ENCODE results near the gene SFMBT1.

The SFMBT1 gene

GRCh38 chr3:52978109-52978754, 67.6 kb downstream of the SFMBT1 start:
- no peak for TF ChIP-seq ZNF274 (IDR thresholded peaks at IDR 0.05; ENCODE audit: low read depth, low read length)
- H3K4me3 ChIP-seq (ENCODE audit: low read length), result no peak overlapping the region

- no peak for TF ChIP-seq ZNF274 (IDR thresholded peaks at IDR 0.05; ENCODE audit: low read depth, low read length)
- no peak overlapping the region for H3K4me3 ChIP-seq (ENCODE audit: low read length)
These were observed 72.1 kb downstream of the SFMBT1 start for GRCh38 chr3:52973806-52974205.

- no peak overlapping the region for H3K4me3 ChIP-seq (ENCODE audit: low read length)
- no peak for TF ChIP-seq ZNF274 (IDR thresholded peaks at IDR 0.05; ENCODE audit: low read depth, low read length)
These were observed 74.0 kb downstream of the SFMBT1 start for GRCh38 chr3:52971895-52972294.

- no peak overlapping the region for H3K4me3 ChIP-seq (ENCODE audit: low read length)
- TF ChIP-seq ZNF274 (IDR thresholded peaks at IDR 0.05; ENCODE audit: low read depth, low read length), result no peak
These were observed 78.5 kb downstream of the SFMBT1 start for GRCh38 chr3:52967398-52967797.

GRCh38 chr3:52962160-52962559, 83.7 kb downstream of the SFMBT1 start:
- H3K4me3 ChIP-seq (ENCODE audit: low read length), result no peak overlapping the region
- no peak for TF ChIP-seq ZNF274 (IDR thresholded peaks at IDR 0.05; ENCODE audit: low read depth, low read length)

- H3K4me3 ChIP-seq (ENCODE audit: low read length), result no peak overlapping the region
- TF ChIP-seq ZNF274 (IDR thresholded peaks at IDR 0.05; ENCODE audit: low read depth, low read length), result no peak
These were observed 86.1 kb downstream of the SFMBT1 start for GRCh38 chr3:52959773-52960172.

GRCh38 chr3:52939600-52939999, 106.3 kb downstream of the SFMBT1 start:
- TF ChIP-seq ZNF274 (IDR thresholded peaks at IDR 0.05; ENCODE audit: low read depth, low read length), result no peak
- H3K4me3 ChIP-seq (ENCODE audit: low read length), result no peak overlapping the region

- H3K4me3 ChIP-seq (ENCODE audit: low read length), result no peak overlapping the region
- TF ChIP-seq ZNF274 (IDR thresholded peaks at IDR 0.05; ENCODE audit: low read depth, low read length), result no peak
These were observed 111.0 kb downstream of the SFMBT1 start for GRCh38 chr3:52934630-52935530.

GRCh38 chr3:52931889-52932288, 114.0 kb downstream of the SFMBT1 start:
- H3K4me3 ChIP-seq (ENCODE audit: low read length), result no peak overlapping the region
- TF ChIP-seq ZNF274 (IDR thresholded peaks at IDR 0.05; ENCODE audit: low read depth, low read length), result no peak

- TF ChIP-seq ZNF274 (IDR thresholded peaks at IDR 0.05; ENCODE audit: low read depth, low read length), result no peak
- H3K4me3 ChIP-seq (ENCODE audit: low read length), result no peak overlapping the region
These were observed 114.5 kb downstream of the SFMBT1 start for GRCh38 chr3:52931328-52931727.

- H3K4me3 ChIP-seq (ENCODE audit: low read length), result no peak overlapping the region
- no peak for TF ChIP-seq ZNF274 (IDR thresholded peaks at IDR 0.05; ENCODE audit: low read depth, low read length)
These were observed 115.1 kb downstream of the SFMBT1 start for GRCh38 chr3:52930748-52931147.

- TF ChIP-seq ZNF274 (IDR thresholded peaks at IDR 0.05; ENCODE audit: low read depth, low read length), result no peak
- no peak overlapping the region for H3K4me3 ChIP-seq (ENCODE audit: low read length)
These were observed 119.3 kb downstream of the SFMBT1 start for GRCh38 chr3:52926554-52926953.

GRCh38 chr3:52925405-52926313, 120.2 kb downstream of the SFMBT1 start:
- H3K4me3 ChIP-seq (ENCODE audit: low read length), result no peak overlapping the region
- TF ChIP-seq ZNF274 (IDR thresholded peaks at IDR 0.05; ENCODE audit: low read depth, low read length), result no peak

GRCh38 chr3:52923963-52924362, 121.9 kb downstream of the SFMBT1 start:
- H3K4me3 ChIP-seq (ENCODE audit: low read length), result no peak overlapping the region
- TF ChIP-seq ZNF274 (IDR thresholded peaks at IDR 0.05; ENCODE audit: low read depth, low read length), result no peak
